IPS-NIHi7 (cell line): ENCODE data around the gene SHANK2.
"Not testable (repeated sequence)": the region's sequence is repeated elsewhere in the genome, so short reads cannot be mapped to it uniquely, and the experiment has no call there.

Experiments
- DNase-seq: peaks from one replicate; pipeline ENCODE4 v3.0.0; 2012; ENCODE audit warnings: mixed read lengths; ENCODE audit errors: extremely low spot score

Gene SHANK2

DNA sequence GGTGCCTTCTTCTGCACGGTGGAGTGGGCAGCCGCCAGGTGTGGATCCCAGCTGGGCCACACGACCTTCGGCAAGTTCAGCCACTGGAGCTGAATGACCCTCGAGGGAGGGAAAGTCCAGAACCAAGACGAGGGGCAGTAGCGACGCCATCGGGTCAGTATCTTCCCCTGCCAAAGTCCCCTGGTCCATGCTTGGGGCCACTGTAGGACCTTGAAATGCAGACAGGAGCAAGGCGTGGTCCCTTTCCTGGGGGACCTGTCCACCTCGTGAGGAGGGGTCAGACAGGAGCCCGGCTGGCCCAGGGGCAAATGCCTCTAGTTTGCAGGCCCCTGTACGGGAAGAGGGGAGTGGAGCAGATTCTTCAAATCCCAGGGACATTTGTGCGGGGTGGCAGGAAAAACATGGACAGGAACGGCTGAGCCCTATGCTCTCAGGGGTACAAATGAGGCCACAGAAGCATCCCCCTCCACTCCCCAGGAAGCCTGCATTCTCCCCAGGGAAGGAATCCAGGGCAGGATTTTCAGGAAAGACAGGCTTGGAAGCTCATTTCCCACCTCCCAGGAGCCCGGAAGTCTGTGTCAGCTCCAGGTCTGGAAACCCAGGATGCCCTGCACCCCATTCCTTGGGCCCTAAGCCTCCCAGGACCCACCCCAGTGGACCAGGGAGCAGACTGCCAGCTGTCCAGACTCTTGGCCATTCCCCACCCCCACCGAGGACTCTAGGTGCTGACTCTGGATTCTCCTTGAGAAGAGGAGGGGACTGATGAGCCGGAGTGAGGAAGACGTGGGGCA is 6.6 kb downstream of the SHANK2 start:
- no peak for DNase-seq

DNA sequence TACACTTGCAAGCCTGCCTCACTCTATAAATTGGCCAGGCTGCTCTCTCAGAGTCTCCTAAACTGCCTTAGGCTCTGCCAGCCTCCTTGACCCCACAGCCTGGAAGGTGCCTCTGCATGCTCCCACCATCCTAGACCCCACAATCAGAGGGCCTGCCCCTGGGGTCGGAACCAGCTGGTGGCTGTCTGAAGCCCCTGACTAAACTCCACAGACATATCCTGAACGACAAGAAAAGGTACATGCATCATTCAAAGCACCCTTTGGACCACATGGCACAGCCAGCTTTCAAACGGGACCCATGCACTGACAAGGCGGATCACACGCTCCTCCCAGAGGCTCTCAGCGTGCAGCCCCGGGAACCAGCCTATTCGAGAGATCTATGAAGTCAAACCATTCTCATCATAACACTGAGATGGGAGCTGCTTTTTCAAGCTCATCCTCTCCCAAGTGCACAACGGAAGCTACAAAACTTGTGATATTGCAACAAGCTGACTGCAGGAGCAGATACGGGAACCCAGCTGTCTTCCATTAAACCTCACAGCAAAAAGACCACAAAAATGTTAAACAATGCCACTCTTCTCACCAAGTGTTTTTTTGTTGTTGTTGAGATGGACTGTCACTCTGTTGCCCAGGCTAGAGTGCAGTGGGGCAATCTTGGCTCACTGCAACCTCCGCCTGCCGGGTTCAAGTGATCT is 8.1 kb downstream of the SHANK2 start:
- DNase-seq, result no peak

DNA sequence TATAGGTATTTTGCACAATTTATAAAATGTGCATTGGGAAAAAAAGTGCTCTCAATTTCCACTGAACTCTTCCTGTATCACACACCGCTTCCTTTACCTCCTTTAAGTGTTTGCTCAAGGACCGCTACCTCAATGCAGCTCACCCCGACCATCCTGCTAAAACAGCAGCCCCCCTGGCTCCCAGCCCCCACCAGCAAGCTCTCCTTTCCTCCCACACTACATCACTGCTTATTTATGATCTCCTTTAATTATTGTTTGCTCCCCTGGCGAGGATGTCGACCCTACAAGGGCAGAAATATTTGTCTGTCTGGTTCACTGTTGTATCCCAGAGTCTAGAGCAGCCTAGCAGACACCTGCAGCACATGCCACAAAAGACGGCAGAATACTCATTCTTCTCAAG is 10.0 kb downstream of the SHANK2 start:
- no peak for DNase-seq

DNA sequence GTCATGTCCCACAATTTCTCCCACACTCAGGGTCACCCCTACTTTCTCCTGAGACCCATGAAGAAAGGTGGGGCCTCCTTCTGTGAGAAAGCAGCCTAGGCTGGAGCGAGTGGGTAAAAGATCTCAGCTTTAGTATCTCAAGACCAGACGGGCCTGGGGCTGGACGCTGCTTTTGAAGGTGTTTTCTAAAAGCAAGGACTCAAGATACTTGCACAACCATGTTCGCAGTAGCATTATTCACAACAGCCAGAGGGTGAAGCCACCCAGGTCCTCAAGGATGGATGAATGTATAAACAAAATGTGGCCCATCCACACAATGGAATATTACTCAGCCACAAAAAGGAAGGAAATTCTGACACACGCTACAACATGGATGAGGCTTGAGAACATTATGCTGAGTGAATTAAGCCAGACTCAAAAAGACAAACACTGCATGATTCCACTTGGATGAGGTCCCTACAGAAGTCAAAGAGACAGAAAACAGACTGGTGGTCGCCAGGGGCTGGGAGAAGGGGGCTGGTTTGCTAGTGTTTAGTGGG is 10.6 kb downstream of the SHANK2 start:
- no peak for DNase-seq

DNA sequence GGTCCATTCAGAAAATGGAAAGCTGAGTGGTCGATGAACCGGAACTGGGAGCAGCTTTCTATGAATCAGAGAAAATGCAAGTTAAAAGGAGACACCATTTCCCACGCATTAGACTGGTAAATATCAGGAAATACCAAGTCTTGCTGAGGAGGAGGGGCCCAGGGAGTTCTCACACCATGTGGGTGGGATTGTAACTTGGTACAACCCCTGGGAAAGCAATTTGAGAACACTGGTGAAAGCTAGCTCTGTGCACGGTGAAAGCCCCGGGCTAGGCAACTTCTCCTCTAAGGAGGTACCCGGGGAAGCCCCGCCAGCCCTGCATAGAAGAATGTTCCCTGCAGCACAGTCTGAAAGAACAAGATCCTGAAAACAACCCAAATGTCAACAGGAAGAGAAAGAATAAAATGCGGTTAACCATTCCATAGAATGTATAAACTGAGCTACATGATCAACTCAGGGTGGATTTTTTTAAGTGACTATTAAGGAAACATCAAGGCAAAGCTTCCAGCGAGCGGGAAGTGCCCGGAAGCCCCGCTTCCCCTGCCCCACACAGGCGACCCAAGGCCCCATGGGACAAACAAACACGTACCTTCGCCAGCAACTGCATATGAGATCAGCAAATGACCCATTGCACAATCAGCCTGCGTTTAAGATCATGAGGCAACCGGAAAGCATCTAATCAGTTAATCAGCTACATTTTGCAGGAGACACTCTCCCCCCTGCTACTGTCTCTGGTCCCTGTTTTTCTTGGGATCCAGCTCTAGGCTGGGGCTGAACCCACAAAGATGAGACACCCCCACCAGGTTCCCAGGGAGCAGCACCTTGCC is 11.3 kb downstream of the SHANK2 start:
- DNase-seq, result peak; percentile 57

DNA sequence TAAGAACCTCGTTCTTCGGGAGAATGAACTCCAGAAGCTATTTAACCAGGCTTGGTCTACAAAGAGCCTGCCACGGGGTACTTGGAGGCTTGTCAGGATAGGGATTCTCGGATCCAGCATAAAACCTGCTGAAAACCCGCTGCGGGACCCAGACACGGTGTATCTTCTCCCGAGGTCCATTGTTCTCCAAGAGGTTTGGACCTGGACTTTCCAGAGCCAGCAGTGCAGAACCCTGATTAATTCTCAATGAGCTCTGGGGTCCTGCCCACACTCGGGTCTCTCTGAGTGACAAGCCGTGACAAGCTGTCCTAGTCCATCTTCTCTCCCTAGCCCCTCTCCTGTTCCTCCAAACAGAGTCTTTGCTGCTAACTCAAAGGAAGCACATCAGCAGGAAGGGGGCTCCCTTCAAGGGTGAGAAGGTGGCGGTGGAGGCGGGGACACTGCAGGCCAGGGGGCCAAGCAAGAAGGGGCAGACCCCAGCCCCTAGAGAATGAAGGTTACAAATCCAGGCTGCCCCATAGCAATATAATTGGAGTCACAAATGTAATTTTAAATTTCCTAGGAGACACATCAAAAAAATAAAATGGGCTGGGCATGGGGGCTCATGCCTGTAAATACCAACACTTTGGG is 12.2 kb downstream of the SHANK2 start:
- DNase-seq, result no peak

DNA sequence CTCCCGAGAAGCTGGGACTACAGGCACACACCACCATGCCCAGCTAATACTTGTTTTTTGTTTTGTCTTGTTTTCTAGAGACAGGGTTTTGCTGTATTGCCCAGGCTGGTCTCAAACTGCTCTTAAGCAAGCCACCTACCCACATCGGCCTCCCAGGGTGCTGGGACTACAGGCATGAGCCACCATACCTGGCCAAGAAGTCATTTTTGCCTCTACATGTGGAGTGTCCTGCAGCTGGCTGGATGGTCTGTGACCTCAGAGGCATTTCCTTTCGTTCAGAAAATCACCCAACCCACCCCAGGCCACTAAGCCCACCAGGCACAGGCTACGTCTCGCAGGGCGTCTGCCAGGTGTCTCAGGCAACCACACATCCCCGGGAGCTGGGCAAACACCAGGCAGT is 12.8 kb downstream of the SHANK2 start:
- DNase-seq, result no peak

DNA sequence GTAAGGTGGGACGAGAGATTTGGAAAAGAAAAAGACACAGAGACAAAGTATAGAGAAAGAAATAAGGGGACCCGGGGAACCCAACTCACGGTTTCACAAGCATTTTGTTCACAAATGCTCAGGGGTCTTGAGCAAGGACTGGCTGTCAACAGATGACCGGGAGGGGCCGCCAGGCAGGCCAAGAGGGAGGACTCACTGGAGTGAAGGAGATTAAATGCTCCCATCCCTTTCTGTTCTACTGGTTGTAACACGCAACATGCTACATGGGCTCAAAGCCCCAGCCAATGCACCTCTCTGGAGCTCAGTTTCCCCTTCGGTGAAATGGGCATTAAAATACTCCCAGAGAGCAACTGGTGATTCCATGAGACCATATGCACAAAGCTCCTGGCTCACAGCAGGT is 13.4 kb downstream of the SHANK2 start:
- no peak for DNase-seq

DNA sequence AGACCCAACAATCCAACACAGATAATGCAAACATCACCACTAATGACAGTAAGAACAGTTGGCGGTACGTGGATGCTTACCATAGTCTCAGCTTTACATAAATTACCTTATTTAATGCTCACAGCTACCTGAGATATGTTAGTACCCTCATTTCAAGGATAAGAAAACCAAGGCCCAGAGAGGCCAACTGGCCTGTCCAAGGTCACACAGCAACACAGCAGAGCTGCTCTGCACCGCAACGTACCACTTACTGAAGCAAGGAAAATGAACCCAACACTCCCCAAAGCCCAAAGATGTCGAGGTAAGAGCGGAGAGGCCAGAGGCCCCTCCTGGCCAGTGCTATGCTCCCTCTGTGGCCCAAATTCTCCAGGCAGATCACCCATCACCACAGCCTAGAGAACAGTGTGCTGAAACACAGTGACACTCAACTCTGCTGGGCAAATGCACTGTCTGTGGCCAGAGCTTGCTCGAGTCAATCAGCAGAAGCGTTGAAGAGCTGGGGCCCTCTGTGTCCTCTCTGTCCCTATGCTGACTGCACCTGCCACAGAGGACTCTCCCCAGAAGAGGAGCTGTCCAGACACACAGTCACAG is 14.0 kb downstream of the SHANK2 start:
- DNase-seq, result no peak

DNA sequence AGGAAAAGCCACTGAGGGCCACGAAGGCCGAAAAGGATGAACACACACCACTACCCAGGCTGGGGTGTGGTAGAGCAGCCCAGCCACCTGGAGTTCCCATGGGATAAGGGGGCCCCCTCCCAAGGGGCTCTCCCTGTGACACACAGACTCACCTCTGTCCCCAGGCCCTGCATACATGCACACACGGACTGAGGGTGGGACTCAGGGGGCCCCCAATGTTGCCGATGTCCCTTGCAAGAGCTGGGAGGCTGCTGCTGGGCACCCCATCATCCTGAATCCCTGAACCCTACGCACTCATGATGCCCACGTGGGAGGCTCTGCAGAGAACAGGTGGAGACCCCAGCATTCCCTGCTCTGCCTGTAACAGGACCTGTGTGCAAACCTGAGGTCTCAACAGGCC is 14.5 kb downstream of the SHANK2 start:
- DNase-seq, result no peak

DNA sequence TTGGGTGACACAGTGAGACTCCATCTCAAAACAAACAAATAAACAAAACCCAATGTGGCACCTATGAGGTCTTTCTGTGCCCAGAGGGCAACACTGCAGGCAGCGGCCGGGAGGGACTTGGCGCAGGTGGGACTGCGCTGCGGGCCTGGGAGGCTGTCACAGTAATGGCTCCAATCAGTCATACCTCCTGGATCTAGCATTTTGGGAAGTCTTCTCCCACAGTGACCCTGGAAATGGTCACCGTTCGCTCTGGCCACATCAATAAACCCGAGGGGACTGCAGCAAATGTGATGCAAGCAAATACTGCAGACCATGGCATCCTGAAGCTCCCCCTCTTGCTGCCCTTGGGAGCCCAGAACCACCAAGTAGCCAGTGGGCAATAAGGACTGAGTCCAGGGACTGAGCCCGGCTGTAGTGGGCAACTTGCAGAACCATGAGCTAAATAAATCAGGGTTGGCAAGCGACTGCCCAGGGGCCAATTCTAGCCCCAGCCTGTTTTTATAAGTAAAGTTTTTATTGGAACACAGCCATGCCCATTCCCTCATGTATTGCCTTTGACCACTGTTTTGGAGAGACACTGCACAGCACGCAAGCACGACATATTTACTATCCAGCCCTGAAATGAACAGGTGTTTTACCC is 15.4 kb downstream of the SHANK2 start:
- no peak for DNase-seq

DNA sequence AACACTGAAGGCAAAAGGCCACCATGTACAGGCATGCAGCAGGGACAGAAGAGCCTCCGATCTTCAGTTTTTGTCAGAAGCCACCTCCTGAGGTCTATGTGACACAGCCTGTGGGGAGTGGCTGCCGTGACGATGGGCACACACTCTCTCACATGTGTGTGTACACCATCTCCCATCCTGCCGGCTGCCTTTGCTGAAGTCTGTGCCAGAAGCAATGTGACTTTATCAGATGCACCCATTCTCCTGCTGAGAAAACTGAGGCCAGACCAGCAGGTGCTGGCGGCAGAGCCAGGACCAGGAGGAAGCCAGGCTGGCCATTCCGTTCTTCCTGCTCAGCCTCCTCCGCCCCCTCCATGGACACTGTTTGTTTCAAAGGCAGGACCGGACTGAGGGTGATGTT is 16.7 kb downstream of the SHANK2 start:
- no peak for DNase-seq

DNA sequence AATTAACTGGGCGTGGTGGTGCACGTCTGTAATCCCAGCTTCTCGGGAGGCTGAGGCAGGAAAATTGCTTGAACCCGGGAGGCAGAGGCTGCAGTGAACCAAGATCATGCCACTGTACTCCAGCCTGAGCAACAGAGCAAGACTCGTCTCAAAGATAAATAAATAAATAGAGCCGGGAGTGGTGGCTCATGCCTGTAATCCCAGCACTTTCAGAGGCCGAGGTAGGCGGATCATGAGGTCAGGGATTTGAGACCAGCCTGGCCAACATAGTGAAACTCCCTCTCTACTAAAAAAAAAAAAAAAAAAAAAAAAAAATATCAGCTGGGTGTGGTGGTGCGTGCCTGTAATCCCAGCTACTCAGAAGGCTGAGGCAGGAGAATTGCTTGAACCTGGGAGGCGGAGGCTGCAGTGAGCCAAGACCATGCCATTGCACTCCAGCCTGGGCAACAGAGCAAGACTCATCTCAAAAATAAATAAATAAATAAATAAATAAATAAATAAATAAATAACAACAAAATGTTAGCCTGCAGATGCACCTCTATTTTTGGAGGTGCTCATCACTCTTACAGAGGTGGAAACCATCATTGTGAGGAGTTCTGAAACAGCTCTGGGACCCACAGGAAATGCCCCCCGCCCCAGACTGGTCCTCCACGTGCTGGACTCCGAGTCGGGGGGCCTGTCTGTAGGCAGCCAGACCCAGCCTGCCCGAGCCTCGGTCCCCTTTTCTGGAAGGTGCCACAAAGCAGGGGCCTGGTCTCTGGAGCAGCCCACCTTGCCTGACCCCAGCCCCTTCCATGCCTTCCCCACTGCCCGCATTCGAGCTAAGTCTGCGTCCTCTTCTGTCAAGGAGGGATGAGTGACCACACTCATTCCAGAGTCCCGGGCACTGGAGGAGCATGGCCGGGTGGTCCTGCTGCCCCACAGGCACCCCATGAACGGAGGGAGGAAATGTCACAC is 18.2 kb downstream of the SHANK2 start:
- DNase-seq, result not testable (repeated sequence)

DNA sequence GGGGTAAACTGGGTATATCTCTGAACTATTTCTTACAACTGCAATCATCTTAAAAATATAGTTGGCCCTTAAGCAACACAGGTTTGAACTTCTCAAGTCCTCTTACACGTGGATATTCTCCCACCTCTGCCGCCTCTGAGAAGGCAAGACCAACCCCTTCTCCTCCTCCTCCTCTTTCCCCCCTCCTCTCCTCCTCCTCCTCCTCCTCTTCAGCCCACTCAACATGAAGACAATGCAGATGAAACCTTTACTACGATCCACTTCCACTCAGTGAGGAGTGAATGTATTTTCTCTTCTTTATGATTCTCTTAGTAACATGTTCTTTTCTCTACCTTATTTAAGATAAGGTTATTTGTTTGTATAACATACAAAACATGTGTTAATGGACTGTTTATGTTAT is 20.0 kb downstream of the SHANK2 start:
- no peak for DNase-seq

DNA sequence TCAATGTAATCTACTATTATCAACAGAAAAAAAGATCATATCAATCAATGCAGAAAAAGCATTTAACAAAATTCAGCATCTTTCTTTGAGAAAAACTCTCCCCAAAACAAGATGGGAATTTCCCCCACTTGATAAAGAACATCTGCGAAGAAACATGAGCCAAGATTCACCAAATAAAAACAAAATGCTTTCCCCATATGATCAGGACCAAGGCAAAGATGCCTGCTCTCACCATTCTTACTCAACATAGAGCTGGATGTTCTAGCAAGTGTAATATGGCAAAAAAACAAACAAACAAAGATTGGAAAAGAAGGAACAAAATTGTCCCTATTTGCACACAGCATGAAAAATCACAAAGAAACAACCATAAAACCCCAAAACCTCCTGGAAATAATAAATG is 23.4 kb downstream of the SHANK2 start:
- DNase-seq, result no peak

DNA sequence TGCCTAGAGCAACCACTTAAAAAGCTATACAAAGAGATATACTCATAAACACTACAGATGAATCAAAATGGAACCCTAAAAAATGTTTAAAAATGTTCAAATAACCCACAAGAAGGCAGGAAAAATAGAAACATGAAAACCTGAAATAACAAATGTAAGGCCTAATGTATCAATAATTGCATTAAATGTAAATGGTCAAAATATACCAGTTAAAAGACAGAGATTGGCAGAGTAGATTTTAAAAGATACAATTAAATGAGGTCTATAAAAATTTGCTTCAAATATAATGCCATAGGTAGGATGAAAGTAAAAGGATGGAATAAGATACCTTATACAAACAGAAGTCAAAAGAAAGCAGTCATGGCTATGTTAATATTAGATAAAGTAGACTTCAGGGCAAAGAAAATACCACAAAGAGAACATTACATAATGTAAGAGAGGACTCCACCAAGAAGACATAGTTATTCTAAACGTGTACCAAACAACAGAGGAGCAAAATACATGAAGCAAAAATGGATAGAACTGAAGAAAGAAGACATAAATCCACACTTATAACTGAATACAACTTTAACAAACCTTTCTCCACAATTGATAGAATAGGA is 25.2 kb downstream of the SHANK2 start:
- DNase-seq, result no peak

DNA sequence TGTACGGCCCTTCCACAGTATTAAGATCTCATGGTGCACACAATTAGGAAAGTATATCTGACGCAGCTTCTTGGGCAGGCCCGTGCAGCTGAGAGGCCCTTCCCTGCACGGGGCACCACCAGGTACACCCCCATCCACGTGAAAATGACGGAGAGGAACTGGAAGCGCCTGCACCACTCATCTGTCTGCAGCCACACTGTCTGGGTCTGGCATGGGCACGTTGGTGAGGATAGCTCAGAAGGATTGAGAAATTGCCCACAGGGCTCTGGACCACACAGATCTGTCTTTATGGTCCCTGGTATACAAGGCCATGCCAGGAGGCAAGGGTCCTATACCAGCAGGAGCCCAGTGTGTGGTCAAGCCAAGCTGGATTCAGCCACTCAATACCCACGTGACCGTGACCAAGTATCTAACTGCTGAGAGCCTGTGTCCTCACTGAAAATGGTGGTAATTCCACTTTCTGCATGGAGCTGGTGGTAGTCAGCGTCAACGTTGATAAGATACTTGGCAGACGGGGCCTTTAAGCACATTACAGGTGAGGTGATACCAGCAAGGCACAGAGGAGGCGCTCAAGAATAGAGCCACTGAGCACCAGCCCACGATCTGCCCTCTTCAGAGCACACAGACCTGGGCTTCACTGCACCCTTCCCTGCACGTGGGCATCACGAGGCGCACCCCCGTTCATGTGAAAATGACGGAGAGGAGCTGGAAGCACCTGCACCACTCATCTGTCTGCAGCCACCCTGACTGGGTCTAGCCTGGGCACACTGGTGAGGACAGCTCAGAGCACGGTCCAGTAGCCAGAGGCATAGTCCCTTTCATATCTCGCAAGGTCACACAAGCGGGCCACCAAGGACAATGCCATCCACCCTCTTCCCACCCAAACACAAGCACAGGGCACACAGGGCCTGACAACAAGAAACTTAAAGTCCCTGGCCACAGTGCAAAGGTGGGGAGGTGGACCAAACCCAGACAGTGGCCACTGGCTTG is 28.4 kb downstream of the SHANK2 start:
- DNase-seq, result no peak

DNA sequence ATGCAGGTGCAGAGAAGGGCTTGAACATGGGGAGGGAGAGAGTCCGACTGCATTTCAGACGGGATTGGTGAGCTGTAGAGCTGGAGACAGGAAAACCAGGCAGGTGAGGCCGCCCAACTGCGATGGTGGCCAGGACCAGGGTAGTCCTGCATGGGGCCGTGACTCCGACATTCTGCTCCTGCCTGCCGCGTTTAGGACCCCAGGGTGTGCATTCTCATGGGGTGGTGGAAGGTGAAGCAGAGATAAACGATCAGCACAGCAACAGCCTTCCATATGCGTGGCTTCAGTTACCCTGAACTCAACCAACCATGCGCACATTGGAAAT is 29.3 kb downstream of the SHANK2 start:
- DNase-seq, result no peak
